K562 (cell line): ENCODE measurements around the gene SLC12A4. TPM values are rescaled to one million over a fixed set of nuclear protein-coding genes. Genes with fewer than 3 reads are reported as not detected.

Source experiments
- ATAC-seq: fragments of 200-7000 bp; cut with Tn5 transposase; 3 replicates; pipeline ENCODE4 v1.9.1; 2020; ENCODE audit warnings: moderate library complexity
- BruUV-seq: library from RNA; stranded (reverse); fragments of 400-500 nt; replicated peaks from 2 replicates; lab custom pipeline; 2021; lab: Mats Ljungman, UMichigan
- CTCF ChIA-PET: fragments of 300-600 bp; formaldehyde crosslinking; extraction: SDS; loops from one replicate; lab custom pipeline; 2021; ENCODE audit warnings: low intra/inter-chr PET ratio; lab: Yijun Ruan, JAX
- POLR2A ChIA-PET: fragments of 300-600, 350-650 bp; sonication (Branson Sonifier 250); formaldehyde crosslinking; extraction: SDS; loops from one replicate; lab custom pipeline; 2021; ENCODE audit warnings: antibody characterized with exemption, inconsistent platforms; lab: Yijun Ruan, JAX
- DNase-seq, 4 experiments: peaks; one replicate each; pipeline versions ENCODE4 v3.0.0 to v3.0.0-alpha.2; 2011 to 2018; ENCODE audit warnings: low spot score in 3 of 4, mixed read lengths in 3 of 4; ENCODE audit errors: extremely low read depth in 1 of 4
- FAIRE-seq: peaks from 2 replicates; lab custom pipeline; 2011; peaks lifted over from hg19 to GRCh38; lab: Jason Lieb, UNC
- H2AFZ ChIP-seq: 2 replicates; pipeline ENCODE4 v1.6.0; 2011; ENCODE audit warnings: low read depth, low read length, control low read depth, inconsistent platforms
- H3K27ac ChIP-seq: fragments of 200-600 bp; 3 replicates; pipeline ENCODE4 v1.8.0; 2011; ENCODE audit warnings: low read depth, mild to moderate bottlenecking, control low read depth, inconsistent platforms, low read length, moderate library complexity, mixed read lengths; ENCODE audit errors: extremely low read depth
- H3K27me3 ChIP-seq, 2 experiments: fragments of 300-600 bp in 1 of 2; 2 replicates in 1 of 2; 3 replicates in 1 of 2; pipeline versions ENCODE4 v1.6.0 to v1.8.0; 2011; ENCODE audit warnings: inconsistent platforms in 2 of 2, low read length in 2 of 2, mild to moderate bottlenecking in 1 of 2, mixed read lengths in 1 of 2, moderate library complexity in 1 of 2; ENCODE audit not compliant: control insufficient read depth in 2 of 2, insufficient read depth in 2 of 2
- H3K36me3 ChIP-seq: fragments of 300-600 bp; 3 replicates; pipeline ENCODE4 v1.8.0; 2011; ENCODE audit warnings: mild to moderate bottlenecking, low read length, inconsistent platforms; ENCODE audit not compliant: control insufficient read depth, insufficient read depth
- H3K4me1 ChIP-seq, 2 experiments: fragments of 200-600 bp in 1 of 2; replicated peaks in 1 of 2; 2 replicates in 1 of 2; 3 replicates in 1 of 2; pipeline versions ENCODE4 v1.5.1 to v1.8.0; 2011; ENCODE audit warnings: inconsistent platforms in 2 of 2, low read length in 2 of 2, mild to moderate bottlenecking in 1 of 2, mixed read lengths in 1 of 2, moderate library complexity in 1 of 2; ENCODE audit not compliant: control insufficient read depth in 2 of 2, insufficient read depth in 2 of 2
- H3K4me2 ChIP-seq: 2 replicates; pipeline ENCODE4 v1.6.1; 2011; ENCODE audit warnings: low read length, control low read depth, inconsistent platforms, mixed read lengths; ENCODE audit not compliant: insufficient read depth
- H3K4me3 ChIP-seq: fragments of 200-600 bp; sonication (generic), shearing (Covaris generic); 2 replicates; pipeline ENCODE4 v1.5.1; 2016; ENCODE audit warnings: control low read depth, inconsistent platforms
- H3K79me2 ChIP-seq: fragments of 200-600 bp; 3 replicates; pipeline ENCODE4 v1.8.0; 2011; ENCODE audit warnings: low read length, inconsistent platforms; ENCODE audit not compliant: control insufficient read depth, insufficient read depth
- H3K9ac ChIP-seq, 2 experiments: 2 replicates each; pipeline versions ENCODE4 v1.6.0 to v1.6.1; 2011; ENCODE audit warnings: low read depth in 2 of 2, low read length in 2 of 2, control low read depth in 1 of 2, inconsistent platforms in 1 of 2, mild to moderate bottlenecking in 1 of 2, mixed read lengths in 1 of 2; ENCODE audit not compliant: insufficient read depth in 1 of 2
- H3K9me1 ChIP-seq: one replicate; pipeline ENCODE4 v1.6.0; 2011; ENCODE audit warnings: inconsistent platforms, mild to moderate bottlenecking, low read length, moderate library complexity; ENCODE audit not compliant: control insufficient read depth, insufficient read depth
- H3K9me3 ChIP-seq: replicated peaks from 2 replicates; pipeline ENCODE4 v1.5.1; 2011; ENCODE audit warnings: low read depth, low read length, inconsistent platforms; ENCODE audit not compliant: control insufficient read depth, insufficient read depth
- H4K20me1 ChIP-seq: replicated peaks from 2 replicates; pipeline ENCODE4 v1.6.1; 2011; ENCODE audit warnings: low read length, inconsistent platforms, mixed read lengths; ENCODE audit not compliant: control insufficient read depth, insufficient read depth
- CTBP1 ChIP-seq: fragments of 450-650 bp; IDR thresholded peaks from 2 replicates; pipeline ENCODE4 v1.6.1; 2016; ENCODE audit warnings: borderline replicate concordance
- POLR2AphosphoS2 ChIP-seq: IDR thresholded peaks from 2 replicates; pipeline ENCODE4 v1.6.1; 2012; ENCODE audit warnings: low read length, improper control_type of control experiment
- SPI1 ChIP-seq: IDR thresholded peaks from 2 replicates; pipeline ENCODE4 v1.6.1; 2011; ENCODE audit warnings: low read depth, low read length, control low read depth, borderline replicate concordance
- WGBS: fragments of 100-300 bp; shearing (Covaris generic); methylation state at CpG from one replicate; pipeline ENCODE4 v1.1.6; 2016; ENCODE audit warnings: low coverage, mixed read lengths; ENCODE audit not compliant: insufficient coverage; ENCODE audit errors: missing lambda C conversion rate; 5-methylcytosine and 5-hydroxymethylcytosine counted together
- in situ Hi-C: fragments of 300-500 bp; cut with MboI; formaldehyde crosslinking; loops from 4 replicates; pipeline ENCODE4 v1.15.0; 2018; ENCODE audit warnings: inconsistent platforms, mixed read lengths
- intact Hi-C: fragments of 100-400 bp; cut with micrococcal nuclease; formaldehyde crosslinking; loops from 2 replicates; pipeline ENCODE4 v1.14.2; 2022
- polyA plus RNA-seq, 8 experiments: library from polyadenylated mRNA; depleted of rRNA in 4 of 8; stranded (reverse) in 5 of 8; unstranded in 3 of 8; fragments of >200 nt; fragmentation: Nextera tagmentation in 2 of 8; fragmentation: Illumina TruSeq in 1 of 8; extraction: Ambion mirVana in 2 of 8; extraction: Trizol in 1 of 8; gene quantifications; 2 replicates each; pipeline versions ENCODE4 v1.2.1 to v1.2.3, GENCODE V29; 2011 to 2014; ENCODE audit warnings: inconsistent platforms in 1 of 8, missing spikeins in 1 of 8
- total RNA-seq, 7 experiments: library from RNA; depleted of rRNA in 6 of 7; stranded (reverse); fragments of >200 nt in 6 of 7; fragmentation: Illumina TruSeq in 2 of 7; extraction: Trizol in 2 of 7; gene quantifications; 2 replicates each; pipeline versions ENCODE4 v1.2.1 to v1.2.3, GENCODE V29; 2011 to 2021; ENCODE audit warnings: low replicate concordance in 1 of 7

SLC12A4 gene
- total and polyA plus RNA-seq, 9 of the 15 experiments (the other 6 are each of a cell fraction or from before 2014, with no cell fraction given), result 0.75 to 43.5 (median 15.0) TPM

DNA sequence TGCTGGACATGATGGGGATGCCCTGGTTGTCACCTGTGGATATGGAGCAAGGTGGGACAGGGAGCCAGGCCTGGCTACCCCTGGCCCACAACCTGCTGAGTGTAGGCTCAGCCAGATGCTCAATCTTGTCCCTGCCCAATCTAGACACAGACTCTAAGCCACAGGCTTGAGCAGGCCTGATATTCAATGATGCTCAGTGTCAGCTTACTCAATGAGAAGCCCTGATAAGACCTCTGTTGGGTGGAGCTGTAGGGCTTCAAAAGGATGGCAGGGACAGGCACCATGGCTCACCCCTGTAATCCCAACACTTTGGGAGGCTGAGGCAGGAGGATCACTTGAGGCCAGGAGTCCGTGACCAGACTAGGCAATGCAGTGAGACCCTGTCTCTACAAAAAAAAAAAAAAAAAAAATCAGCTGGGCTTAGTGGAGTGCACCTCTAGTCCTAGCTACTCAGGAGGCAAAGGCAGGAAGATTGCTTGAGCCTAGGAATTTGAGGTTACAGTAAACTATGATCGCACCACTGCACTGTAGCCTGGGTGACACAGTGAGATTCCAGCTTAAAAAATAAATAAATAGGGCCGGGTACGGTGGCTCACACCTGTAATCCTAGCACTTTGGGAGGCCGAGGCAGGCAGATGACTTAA, 27.9 kb downstream of the SLC12A4 start:
- H3K4me2 ChIP-seq, result no peak overlapping the region
- no peaks in the 10 kb centered on the region for H3K9me1 ChIP-seq
- H3K9me3 ChIP-seq, result no peaks in the 10 kb centered on the region; the same call in 1 of the 2 replicates
- peak overlapping the region in 1 of 2 experiments; percentile 68; a peak in 1 of 4 replicates for H3K9ac ChIP-seq
- H3K79me2 ChIP-seq, result peaks cover 20% of the 10 kb centered on the region
- H3K4me3 ChIP-seq, result no peak overlapping the region
- 89% methylated on average over 5 of the region's 5 CpGs for WGBS
- FAIRE-seq, result peak; percentile 11
- H3K27ac ChIP-seq, result no peak overlapping the region
- peaks cover 16 to 72% of the 10 kb centered on the region in 2 experiments for H3K4me1 ChIP-seq
- in situ Hi-C loops, result no loop called here
- intact Hi-C loops, result no loop called here
- H2AFZ ChIP-seq, result no peak overlapping the region
- ChIA-PET CTCF (no interaction called here), POLR2A (interaction anchor here (0.6 to 1.2 kb wide), 3 partner anchors 19 to 117 kb away, joined by 3 to 5 read pairs (median 4); no protein-coding TSS in a partner anchor)
- BruUV-seq, result no TSS peak
- TF ChIP-seq CTBP1 (0 out of 2 replicates have a peak, but pooled peaks have one; percentile 19), SPI1 (no peak), POLR2AphosphoS2 (peak; percentile 52; the same call in 1 of the 2 replicates)
- TF ChIP-seq, all 486 proteins: peak for 2
- Histone ChIP-seq H3K36me3 (peaks cover 52% of the 10 kb centered on the region; the same call in 2 of the 3 replicates), H3K27me3 (no peaks in the 10 kb centered on the region), H4K20me1 (peaks cover 13% of the 10 kb centered on the region; the same call in 1 of the 2 replicates)
- DNase-seq (no peak), ATAC-seq (no peak)
